GM12878 (cell line): ENCODE data around the gene RIC1. TPM values are rescaled to one million over a fixed set of nuclear protein-coding genes. Genes with fewer than 3 reads are reported as not detected.

Experiments used
- ATAC-seq: fragments of 200-7000 bp; cut with Tn5 transposase; 3 replicates; pipeline ENCODE4 v1.9.1; 2020; ENCODE audit warnings: mild to moderate bottlenecking, moderate library complexity
- BruUV-seq: library from RNA; stranded (reverse); fragments of 400-500 nt; replicated peaks from 2 replicates; lab custom pipeline; 2021; lab: Mats Ljungman, UMichigan
- CTCF ChIA-PET: fragments of 300-600 bp; sonication (Branson Sonifier 250); formaldehyde crosslinking; extraction: SDS; loops from one replicate; lab custom pipeline; 2021; ENCODE audit warnings: inconsistent platforms; lab: Yijun Ruan, JAX
- POLR2A ChIA-PET: fragments of 350-600 bp; formaldehyde crosslinking; extraction: SDS; loops from one replicate; lab custom pipeline; 2021; ENCODE audit warnings: inconsistent platforms; lab: Charles Lee
- RAD21 ChIA-PET: fragments of 300-600 bp; sonication (Branson Sonifier 250); formaldehyde crosslinking; loops from one replicate; lab custom pipeline; 2023; ENCODE audit warnings: antibody characterized with exemption; ENCODE audit not compliant: unreplicated experiment; lab: Charles Lee
- SMC1A ChIA-PET: fragments of 300-600 bp; sonication (Branson Sonifier 250); formaldehyde crosslinking; loops from one replicate; lab custom pipeline; 2023; ENCODE audit not compliant: unreplicated experiment, uncharacterized antibody; lab: Charles Lee
- DNase-seq: peaks from one replicate; pipeline ENCODE4 v3.0.0-alpha.2; 2011; ENCODE audit warnings: low read depth, low spot score
- FAIRE-seq: peaks from 3 replicates; lab custom pipeline; 2011; peaks lifted over from hg19 to GRCh38; lab: Jason Lieb, UNC
- H2AFZ ChIP-seq: 2 replicates; pipeline ENCODE4 v1.6.0; 2011; ENCODE audit warnings: low read depth, low read length, control low read depth; ENCODE audit not compliant: control insufficient read depth
- H3K27ac ChIP-seq: 2 replicates; pipeline ENCODE4 v1.5.1; 2011; ENCODE audit warnings: control low read depth; ENCODE audit not compliant: control insufficient read depth, insufficient read depth
- H3K27me3 ChIP-seq, 2 experiments: replicated peaks in 1 of 2; 2 replicates each; pipeline versions ENCODE4 v1.6.0 to v1.6.1; 2011; ENCODE audit warnings: low read length in 1 of 2; ENCODE audit not compliant: control insufficient read depth in 2 of 2, insufficient read depth in 2 of 2
- H3K36me3 ChIP-seq, 2 experiments: 2 replicates each; pipeline ENCODE4 v1.5.1; 2011; ENCODE audit warnings: low read length in 1 of 2; ENCODE audit not compliant: control insufficient read depth in 2 of 2, insufficient read depth in 2 of 2
- H3K4me1 ChIP-seq: 2 replicates; pipeline ENCODE4 v1.6.1; 2011; ENCODE audit warnings: mild to moderate bottlenecking, low read length, moderate library complexity, mixed read lengths; ENCODE audit not compliant: control insufficient read depth, insufficient read depth
- H3K4me2 ChIP-seq: 2 replicates; pipeline ENCODE4 v1.6.0; 2011; ENCODE audit warnings: control low read depth; ENCODE audit not compliant: control insufficient read depth, insufficient read depth
- H3K4me3 ChIP-seq: fragments of 200-600 bp; sonication (generic); 2 replicates; pipeline ENCODE4 v1.5.1; 2016
- H3K79me2 ChIP-seq: 2 replicates; pipeline ENCODE4 v1.6.0; 2011; ENCODE audit warnings: low read length; ENCODE audit not compliant: control insufficient read depth, insufficient read depth
- H3K9ac ChIP-seq: 2 replicates; pipeline ENCODE4 v1.8.0; 2011; ENCODE audit warnings: low read length, control low read depth, mixed read lengths; ENCODE audit not compliant: control insufficient read depth, insufficient read depth
- H3K9me3 ChIP-seq: replicated peaks from 3 replicates; pipeline ENCODE4 v1.5.1; 2011; ENCODE audit warnings: mild to moderate bottlenecking, low read length; ENCODE audit not compliant: control insufficient read depth, insufficient read depth
- H4K20me1 ChIP-seq: 2 replicates; pipeline ENCODE4 v1.6.0; 2011; ENCODE audit not compliant: control insufficient read depth, insufficient read depth
- CTCF ChIP-seq, 3 experiments: IDR thresholded peaks in 2 of 3; conservative IDR thresholded peaks in 1 of 3; 2 replicates each; pipeline ENCODE4 v1.5.1; 2011; ENCODE audit warnings: low read depth in 3 of 3, low read length in 3 of 3, mild to moderate bottlenecking in 3 of 3, control low read depth in 2 of 3, moderate library complexity in 2 of 3, inconsistent platforms in 1 of 3, mixed read lengths in 1 of 3; ENCODE audit not compliant: control insufficient read depth in 2 of 3, insufficient read depth in 1 of 3; ENCODE audit errors: extremely low read depth in 1 of 3
- HDGF ChIP-seq: fragments of 450-650 bp; IDR thresholded peaks from 2 replicates; pipeline ENCODE4 v1.6.1; 2016; ENCODE audit warnings: antibody characterized with exemption
- IRF4 ChIP-seq: IDR thresholded peaks from 2 replicates; pipeline ENCODE4 v1.6.1; 2011; ENCODE audit warnings: low read depth, low read length
- MEF2A ChIP-seq: IDR thresholded peaks from 2 replicates; pipeline ENCODE4 v1.6.1; 2011; ENCODE audit warnings: low read depth, mild to moderate bottlenecking, low read length, moderate library complexity; ENCODE audit not compliant: insufficient read depth
- RUNX3 ChIP-seq: IDR thresholded peaks from 2 replicates; pipeline ENCODE4 v1.6.1; 2012; ENCODE audit warnings: low read length, inconsistent platforms
- SMC3 ChIP-seq: IDR thresholded peaks from 2 replicates; pipeline ENCODE4 v1.6.1; 2011; ENCODE audit warnings: low read length, improper control_type of control experiment, borderline replicate concordance
- WGBS: methylation state at CpG from one replicate; pipeline ENCODE4 v1.1.6; 2016; ENCODE audit warnings: low lambda C conversion rate; ENCODE audit not compliant: insufficient replicate concordance, insufficient coverage; ENCODE audit errors: missing lambda C conversion rate; 5-methylcytosine and 5-hydroxymethylcytosine counted together
- in situ Hi-C: fragments of 300-500 bp; cut with MboI; formaldehyde crosslinking; loops from 9 replicates; pipeline ENCODE4 v1.14.3; 2018; ENCODE audit warnings: mixed read lengths
- intact Hi-C: fragments of 100-400 bp; cut with micrococcal nuclease; formaldehyde crosslinking; loops from one replicate; pipeline ENCODE4 v1.14.2; 2022; ENCODE audit not compliant: unreplicated experiment
- polyA plus RNA-seq, 11 experiments: library from polyadenylated mRNA; depleted of rRNA in 4 of 11; unstranded in 6 of 11; stranded (reverse) in 5 of 11; fragments of >200 nt; fragmentation: Nextera tagmentation in 4 of 11; fragmentation: Illumina TruSeq in 1 of 11; extraction: Ambion mirVana in 4 of 11; extraction: Trizol in 1 of 11; gene quantifications; 1 replicate in 1 of 11; 2 replicates in 10 of 11; pipeline versions ENCODE4 v1.2.1 to v1.2.3, GENCODE V29; 2011 to 2016; ENCODE audit warnings: inconsistent platforms in 2 of 11, missing spikeins in 2 of 11, low read depth in 1 of 11
- total RNA-seq, 4 experiments: library from RNA; depleted of rRNA in 3 of 4; stranded (reverse); fragments of >200 nt in 3 of 4; fragmentation: Illumina TruSeq in 1 of 4; extraction: Trizol in 1 of 4; gene quantifications; 2 replicates each; pipeline versions ENCODE4 v1.2.1 to v1.2.3, GENCODE V29; 2013 to 2021
- TF ChIP-seq, protein P1 (sequence below): IDR thresholded peaks from 2 replicates; pipeline ENCODE4 v1.6.1; 2012; ENCODE audit warnings: low read depth, low read length, improper control_type of control experiment

RIC1 gene
- total and polyA plus RNA-seq, 10 of the 15 experiments (the other 5 are each of a cell fraction or from before 2014, with no cell fraction given) = 6.2 to 59.8 (median 33.3) TPM

DNA sequence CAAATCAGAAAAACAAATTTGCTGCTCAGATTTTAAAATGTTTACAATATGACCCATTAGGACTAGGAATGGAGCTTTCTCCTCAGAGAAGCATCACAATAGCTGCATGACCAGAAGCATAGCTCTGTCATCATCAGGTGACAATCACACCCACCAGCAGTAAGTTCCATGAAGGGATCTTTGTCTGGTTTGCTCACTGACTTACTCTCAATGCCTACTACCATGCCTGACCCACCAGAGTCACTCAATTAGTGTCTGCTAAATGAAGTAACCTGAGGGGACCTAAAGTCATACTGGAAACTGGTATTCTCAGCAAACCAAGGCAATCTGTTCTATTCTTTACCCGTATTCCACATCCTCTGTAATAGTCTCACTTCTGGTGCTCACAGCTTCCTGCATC lies 196.3 kb downstream of the RIC1 start:
- Histone ChIP-seq H3K4me2 (peak overlapping the region; percentile 13; the same call in 1 of the 2 replicates), H3K9me3 (no peaks in the 10 kb centered on the region), H4K20me1 (no peaks in the 10 kb centered on the region), H3K4me1 (peaks cover 2% of the 10 kb centered on the region; the same call in 1 of the 2 replicates), H3K79me2 (peaks cover 8% of the 10 kb centered on the region), H3K4me3 (no peak overlapping the region), H3K27ac (no peak overlapping the region), H3K27me3 (no peaks in the 10 kb centered on the region), H3K9ac (no peak overlapping the region), H3K36me3 (peaks cover 2 to 14% of the 10 kb centered on the region in 2 experiments), H2AFZ (no peak overlapping the region)
- intact Hi-C loops (no loop called here), in situ Hi-C loops (no loop called here)
- ChIA-PET CTCF (interaction anchor here (0.6 to 2.5 kb wide), 6 partner anchors 13 to 73 kb away, joined by 3 to 14 read pairs (median 5); no protein-coding TSS in a partner anchor), SMC1A (interaction anchor here (0.7 to 3.0 kb wide), 9 partner anchors 10 to 206 kb away, joined by 3 to 10 read pairs (median 4); no protein-coding TSS in a partner anchor), POLR2A (interaction anchor here (1.3 to 14.0 kb wide), 4 partner anchors 17 to 51 kb away, joined by 3 to 142 read pairs (median 5); no protein-coding TSS in a partner anchor), RAD21 (interaction anchor here (0.5 to 1.6 kb wide), 5 partner anchors 26 to 167 kb away, joined by 3 to 5 read pairs (median 4); no protein-coding TSS in a partner anchor)
- 77% methylated on average over 1 of the region's 1 CpG for WGBS
- no TSS peak for BruUV-seq
- FAIRE-seq = no peak
- ATAC-seq = peak; percentile 16
- DNase-seq = no peak
- TF ChIP-seq RUNX3 = no peak
- TF ChIP-seq SMC3 = no peak
- TF ChIP-seq MEF2A = no peak
- TF ChIP-seq, protein P1, sequence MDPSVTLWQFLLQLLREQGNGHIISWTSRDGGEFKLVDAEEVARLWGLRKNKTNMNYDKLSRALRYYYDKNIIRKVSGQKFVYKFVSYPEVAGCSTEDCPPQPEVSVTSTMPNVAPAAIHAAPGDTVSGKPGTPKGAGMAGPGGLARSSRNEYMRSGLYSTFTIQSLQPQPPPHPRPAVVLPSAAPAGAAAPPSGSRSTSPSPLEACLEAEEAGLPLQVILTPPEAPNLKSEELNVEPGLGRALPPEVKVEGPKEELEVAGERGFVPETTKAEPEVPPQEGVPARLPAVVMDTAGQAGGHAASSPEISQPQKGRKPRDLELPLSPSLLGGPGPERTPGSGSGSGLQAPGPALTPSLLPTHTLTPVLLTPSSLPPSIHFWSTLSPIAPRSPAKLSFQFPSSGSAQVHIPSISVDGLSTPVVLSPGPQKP = no peak
- no peak for TF ChIP-seq CTCF (IDR thresholded peaks at IDR 0.05 in 2 of 3, conservative IDR thresholded peaks at IDR 0.05 in 1 of 3; ENCODE audit: control insufficient read depth in 2 of 3, extremely low read depth in 1 of 3, insufficient read depth in 1 of 3, low read depth in 3 of 3, low read length in 3 of 3)
- 0 out of 2 replicates have a peak, but pooled peaks have one; percentile 26 for TF ChIP-seq HDGF
- TF ChIP-seq IRF4 = no peak

Other genes with a start within 250 kb of the RIC1 start
- gene PLGRKT, start 191.2 kb upstream of the RIC1 start, total RNA-seq (2014; rRNA removed) = 25.2 and 28.2 TPM in 2 replicates
- gene PLGRKT, start 191.2 kb upstream of the RIC1 start, total RNA-seq (2014; rRNA removed; fragmentation: Illumina TruSeq; extraction: Trizol) = 42.0 and 45.9 TPM in 2 replicates
- 29.0 and 34.2 TPM in 2 replicates for gene PLGRKT, start 191.2 kb upstream of the RIC1 start, total RNA-seq (2021)
- gene PLGRKT, start 191.2 kb upstream of the RIC1 start, polyA plus RNA-seq (2011; rRNA removed) = 34.8 and 53.5 TPM in 2 replicates
- gene PLGRKT, start 191.2 kb upstream of the RIC1 start, polyA plus RNA-seq (2014; fragmentation: Illumina TruSeq; extraction: Trizol) = 28.0 and 32.8 TPM in 2 replicates
- gene PLGRKT, start 191.2 kb upstream of the RIC1 start, polyA plus RNA-seq (2014; fragmentation: Nextera tagmentation; extraction: Ambion mirVana) = 10 to 100 TPM; 62.2 to 64.4 TPM
- gene PLGRKT, start 191.2 kb upstream of the RIC1 start, polyA plus RNA-seq (2014; rRNA removed) = 23.0 and 27.8 TPM in 2 replicates
- 10 to 100 TPM; 65.4 to 72.3 TPM for gene PLGRKT, start 191.2 kb upstream of the RIC1 start, polyA plus RNA-seq (2016; fragmentation: Nextera tagmentation; extraction: Ambion mirVana)
- gene CD274, start 178.6 kb upstream of the RIC1 start, total RNA-seq (2014; rRNA removed) = 27.6 and 36.9 TPM in 2 replicates
- gene CD274, start 178.6 kb upstream of the RIC1 start, total RNA-seq (2014; rRNA removed; fragmentation: Illumina TruSeq; extraction: Trizol) = 28.4 and 32.0 TPM in 2 replicates
- gene CD274, start 178.6 kb upstream of the RIC1 start, total RNA-seq (2021) = 23.5 and 26.6 TPM in 2 replicates
- 128 and 134 TPM in 2 replicates for gene CD274, start 178.6 kb upstream of the RIC1 start, polyA plus RNA-seq (2011; rRNA removed)
- gene CD274, start 178.6 kb upstream of the RIC1 start, polyA plus RNA-seq (2014; fragmentation: Illumina TruSeq; extraction: Trizol) = 34.3 and 37.7 TPM in 2 replicates
- 10 to 100 TPM in 1 of 2 experiments, 1 to 10 TPM in 1; 9.4 to 12.2 TPM for gene CD274, start 178.6 kb upstream of the RIC1 start, polyA plus RNA-seq (2014; fragmentation: Nextera tagmentation; extraction: Ambion mirVana)
- 24.6 and 25.6 TPM in 2 replicates for gene CD274, start 178.6 kb upstream of the RIC1 start, polyA plus RNA-seq (2014; rRNA removed)
- gene CD274, start 178.6 kb upstream of the RIC1 start, polyA plus RNA-seq (2016; fragmentation: Nextera tagmentation; extraction: Ambion mirVana) = 10 to 100 TPM; 16.1 to 16.4 TPM
- 3.4 and 4.0 TPM in 2 replicates for gene PDCD1LG2, start 118.6 kb upstream of the RIC1 start, total RNA-seq (2014; rRNA removed)
- 3.2 and 3.9 TPM in 2 replicates for gene PDCD1LG2, start 118.6 kb upstream of the RIC1 start, total RNA-seq (2014; rRNA removed; fragmentation: Illumina TruSeq; extraction: Trizol)
- gene PDCD1LG2, start 118.6 kb upstream of the RIC1 start, total RNA-seq (2021) = 1.9 and 2.4 TPM in 2 replicates
- gene PDCD1LG2, start 118.6 kb upstream of the RIC1 start, polyA plus RNA-seq (2011; rRNA removed) = 37.3 and 46.0 TPM in 2 replicates
- 2.9 and 3.3 TPM in 2 replicates for gene PDCD1LG2, start 118.6 kb upstream of the RIC1 start, polyA plus RNA-seq (2014; fragmentation: Illumina TruSeq; extraction: Trizol)
- 1 to 10 TPM; 1.5 to 2.5 TPM for gene PDCD1LG2, start 118.6 kb upstream of the RIC1 start, polyA plus RNA-seq (2014; fragmentation: Nextera tagmentation; extraction: Ambion mirVana)
- gene PDCD1LG2, start 118.6 kb upstream of the RIC1 start, polyA plus RNA-seq (2014; rRNA removed) = 1.8 and 2.0 TPM in 2 replicates
- 1 to 10 TPM; 3.0 to 4.1 TPM for gene PDCD1LG2, start 118.6 kb upstream of the RIC1 start, polyA plus RNA-seq (2016; fragmentation: Nextera tagmentation; extraction: Ambion mirVana)
- 8.0 and 9.3 TPM in 2 replicates for gene ERMP1, start 204.0 kb downstream of the RIC1 start, total RNA-seq (2014; rRNA removed)
- 8.1 and 8.2 TPM in 2 replicates for gene ERMP1, start 204.0 kb downstream of the RIC1 start, total RNA-seq (2014; rRNA removed; fragmentation: Illumina TruSeq; extraction: Trizol)
- 12.9 and 13.5 TPM in 2 replicates for gene ERMP1, start 204.0 kb downstream of the RIC1 start, total RNA-seq (2021)
- 42.1 and 50.8 TPM in 2 replicates for gene ERMP1, start 204.0 kb downstream of the RIC1 start, polyA plus RNA-seq (2011; rRNA removed)
- 8.1 and 13.1 TPM in 2 replicates for gene ERMP1, start 204.0 kb downstream of the RIC1 start, polyA plus RNA-seq (2014; fragmentation: Illumina TruSeq; extraction: Trizol)
- gene ERMP1, start 204.0 kb downstream of the RIC1 start, polyA plus RNA-seq (2014; fragmentation: Nextera tagmentation; extraction: Ambion mirVana) = 1 to 10 TPM; 2.4 to 2.7 TPM
- 5.3 and 6.0 TPM in 2 replicates for gene ERMP1, start 204.0 kb downstream of the RIC1 start, polyA plus RNA-seq (2014; rRNA removed)
- gene ERMP1, start 204.0 kb downstream of the RIC1 start, polyA plus RNA-seq (2016; fragmentation: Nextera tagmentation; extraction: Ambion mirVana) = 10 to 100 TPM in 1 of 2 experiments, 1 to 10 TPM in 1; 8.5 to 10.1 TPM